T47D (cell line): ENCODE results near the gene UPF1.

Source experiments
- DNase-seq, 2 experiments: peaks; one replicate each; pipeline versions ENCODE4 v3.0.0 to v3.0.0-alpha.2; 2011 to 2012; ENCODE audit warnings: low read depth in 1 of 2, low spot score in 1 of 2
- JUND ChIP-seq: IDR thresholded peaks from 2 replicates; pipeline ENCODE4 v1.6.1; 2012; ENCODE audit warnings: low read depth
- in situ Hi-C: cut with HindIII; loops from 2 replicates; pipeline ENCODE4 v1.10.0; 2016; ENCODE audit warnings: low sequenced_read_pairs, low pct_unique_long_range_greater_than_20kb

UPF1 gene

GRCh38 chr19:18881491-18881890 lies 49.7 kb downstream of the UPF1 start:
- no peak for TF ChIP-seq JUND
- in situ Hi-C loops = no loop called here
- no peak for DNase-seq

DNA sequence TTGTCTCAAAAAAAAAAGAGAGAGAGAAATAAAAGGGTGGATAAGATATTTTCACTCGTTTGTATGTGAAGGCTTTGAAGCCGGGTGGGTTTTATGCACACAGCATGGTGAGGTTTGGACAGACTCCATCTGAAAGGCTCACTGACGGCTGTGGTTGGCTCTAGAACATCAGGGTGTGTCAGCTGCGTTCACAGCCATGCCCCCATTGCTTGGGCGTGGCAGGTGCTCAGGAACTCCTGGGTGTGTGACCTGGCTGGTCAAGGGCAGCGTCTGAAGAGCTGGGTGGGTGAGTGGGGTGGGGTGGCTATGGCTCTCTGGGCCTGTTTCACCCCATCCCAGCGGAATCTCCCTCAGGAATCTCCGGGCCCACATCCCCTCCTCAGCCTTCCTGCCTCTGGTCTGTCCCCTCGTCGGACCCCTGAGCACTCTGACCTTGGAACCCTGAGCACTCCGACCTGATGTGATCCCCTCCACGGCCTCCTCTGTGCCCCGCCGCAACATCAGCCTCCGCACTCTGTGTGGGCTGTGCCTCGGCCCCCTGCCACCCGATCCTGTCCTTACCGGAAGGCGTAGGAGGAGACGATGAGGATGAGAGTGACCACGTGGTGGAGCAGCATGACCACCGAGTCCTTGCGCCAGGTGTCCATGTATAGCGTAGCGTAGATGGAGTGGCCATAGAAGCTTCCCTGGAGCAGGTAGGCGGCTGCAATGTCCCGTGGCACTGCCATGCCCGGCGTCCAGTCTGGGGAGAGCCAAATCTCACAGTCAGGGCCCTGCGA lies 52.0 kb downstream of the UPF1 start:
- in situ Hi-C loops = no loop called here
- no peak for TF ChIP-seq JUND
- no peak for DNase-seq

DNA sequence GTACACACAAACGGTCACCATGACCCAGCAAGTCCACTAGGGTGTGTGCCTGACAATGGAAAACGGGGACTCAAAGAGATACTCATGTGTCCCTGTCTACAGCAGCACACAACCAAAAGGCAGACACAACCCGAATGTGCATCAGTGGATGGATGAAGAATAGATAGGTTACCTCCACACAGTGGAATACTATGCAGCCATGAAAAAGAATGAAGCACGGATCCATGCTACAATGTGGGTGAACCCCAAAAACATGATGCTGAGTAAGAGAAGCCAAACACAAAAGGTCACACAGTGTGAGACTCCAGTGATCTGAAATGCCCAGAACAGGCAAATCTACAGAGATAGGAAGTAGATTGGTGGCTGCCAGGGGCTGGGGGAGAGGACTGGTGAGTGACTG lies 55.2 kb downstream of the UPF1 start:
- no peak for TF ChIP-seq JUND
- in situ Hi-C loops = no loop called here
- peak in 1 of 2 experiments; percentile 29 for DNase-seq

DNA sequence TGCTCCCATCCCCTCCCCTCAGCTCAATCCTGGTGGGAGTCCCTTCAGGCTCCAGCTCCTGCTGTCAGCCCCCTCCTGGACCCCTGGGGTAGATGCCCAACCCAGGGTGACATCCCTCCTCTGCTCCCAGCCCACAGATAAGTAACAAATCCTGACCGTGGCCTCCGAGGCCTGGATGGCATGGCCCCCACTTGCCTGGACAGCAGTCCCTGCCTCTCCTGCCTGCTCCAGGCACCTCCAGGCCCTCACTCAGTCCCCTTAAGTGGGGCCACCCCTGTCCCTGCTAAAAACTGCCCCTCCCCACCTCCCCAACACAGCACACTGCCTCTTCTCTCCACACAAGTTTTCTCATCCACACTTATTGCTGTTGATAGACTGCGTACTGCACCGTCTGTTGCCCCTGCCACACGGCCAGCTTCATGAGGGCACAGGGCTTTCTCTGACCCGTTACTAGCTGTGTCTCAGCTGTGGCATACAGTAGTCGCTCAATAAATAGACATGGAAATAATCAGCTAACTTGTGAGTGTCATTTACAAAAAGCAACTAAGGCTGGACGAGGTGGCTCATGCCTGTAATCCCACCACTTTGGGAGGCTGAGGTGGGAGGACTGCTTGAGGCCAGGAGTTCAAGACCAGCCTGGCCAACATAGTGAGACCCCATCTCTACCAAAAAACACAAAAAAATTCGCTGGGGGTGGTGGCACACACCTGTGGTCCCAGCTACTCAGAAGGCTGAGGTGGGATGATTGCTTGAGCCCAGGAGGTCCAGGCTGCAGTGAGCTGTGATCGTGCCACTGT lies 58.4 kb downstream of the UPF1 start:
- in situ Hi-C loops = no loop called here
- DNase-seq = no peak
- TF ChIP-seq JUND = no peak

DNA sequence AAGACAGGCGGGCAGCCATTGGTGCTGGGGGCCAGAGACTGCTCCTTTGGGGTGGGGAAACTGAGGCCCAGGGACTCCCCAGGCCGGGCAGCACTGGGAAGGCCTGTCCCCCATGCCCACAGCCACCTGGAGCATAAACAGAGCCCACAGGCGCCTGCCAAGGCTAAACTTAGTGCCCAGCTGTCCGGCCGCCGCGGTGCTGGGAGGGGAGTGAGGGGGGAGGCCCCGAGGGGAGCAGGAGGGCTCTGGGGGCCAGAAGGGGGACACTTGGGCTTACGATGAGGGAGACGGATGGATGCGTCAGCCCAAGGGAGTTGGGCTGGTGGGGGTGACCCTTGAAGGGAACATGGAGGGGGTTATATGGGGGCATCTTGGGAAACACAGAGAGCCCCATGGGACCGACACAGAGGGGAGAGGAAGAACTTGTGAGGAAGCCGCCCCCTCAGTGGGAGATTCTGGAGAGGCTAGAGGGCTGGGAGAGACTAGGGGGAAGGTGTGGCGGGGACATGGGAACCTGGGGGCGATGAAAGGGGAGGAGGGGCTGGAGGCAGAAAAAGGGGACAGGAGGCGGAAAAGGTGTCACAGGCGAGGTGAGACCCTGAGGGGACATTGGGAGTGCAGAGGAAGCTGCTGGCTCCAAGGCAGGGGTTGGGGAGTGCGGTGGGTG lies 62.0 kb downstream of the UPF1 start:
- no peak for TF ChIP-seq JUND
- DNase-seq = no peak
- in situ Hi-C loops = no loop called here

- no peak for DNase-seq
- in situ Hi-C loops = no loop called here
- no peak for TF ChIP-seq JUND
These were observed 62.7 kb downstream of the UPF1 start for GRCh38 chr19:18894254-18895037.

DNA sequence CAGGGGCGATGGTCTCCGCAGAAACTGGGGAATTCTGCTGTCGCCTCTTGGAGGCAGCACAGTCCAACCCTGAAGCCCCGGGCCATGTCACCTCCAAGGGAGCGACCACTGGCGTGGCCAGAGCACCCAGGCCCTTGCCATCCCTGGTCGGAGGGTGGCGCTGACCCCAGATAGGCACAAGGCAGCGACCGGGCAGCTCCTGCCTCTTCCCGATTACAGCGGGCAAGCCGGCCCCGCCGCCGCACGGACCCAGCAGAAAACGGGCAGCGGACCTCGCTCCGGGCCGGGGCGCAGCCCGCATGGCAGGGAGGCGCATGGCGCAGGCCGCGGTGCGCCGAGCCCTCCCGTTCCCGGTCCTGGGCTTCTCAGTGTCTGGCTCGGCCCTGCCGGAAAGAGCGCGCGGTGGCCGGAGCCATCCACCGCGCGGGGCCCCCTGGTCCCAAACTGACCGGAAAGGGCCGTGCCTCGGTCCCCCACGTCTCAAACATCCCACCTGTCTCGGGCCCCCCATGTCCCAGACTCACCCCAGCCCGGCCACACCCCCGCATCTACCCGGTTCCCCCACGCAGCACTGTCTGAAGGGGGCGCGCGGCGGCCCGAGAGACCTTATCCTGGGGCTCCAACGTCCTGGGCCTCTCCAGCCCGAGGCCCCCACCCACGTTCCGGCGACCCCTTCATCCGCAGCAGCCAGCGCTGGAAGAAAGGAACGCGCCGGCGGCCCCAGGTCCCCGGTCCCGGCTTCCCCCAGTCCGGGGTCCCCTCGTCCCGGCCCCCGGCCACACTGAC lies 63.5 kb downstream of the UPF1 start:
- in situ Hi-C loops = no loop called here
- no peak for TF ChIP-seq JUND
- peak; percentile 54 to 71 for DNase-seq

DNA sequence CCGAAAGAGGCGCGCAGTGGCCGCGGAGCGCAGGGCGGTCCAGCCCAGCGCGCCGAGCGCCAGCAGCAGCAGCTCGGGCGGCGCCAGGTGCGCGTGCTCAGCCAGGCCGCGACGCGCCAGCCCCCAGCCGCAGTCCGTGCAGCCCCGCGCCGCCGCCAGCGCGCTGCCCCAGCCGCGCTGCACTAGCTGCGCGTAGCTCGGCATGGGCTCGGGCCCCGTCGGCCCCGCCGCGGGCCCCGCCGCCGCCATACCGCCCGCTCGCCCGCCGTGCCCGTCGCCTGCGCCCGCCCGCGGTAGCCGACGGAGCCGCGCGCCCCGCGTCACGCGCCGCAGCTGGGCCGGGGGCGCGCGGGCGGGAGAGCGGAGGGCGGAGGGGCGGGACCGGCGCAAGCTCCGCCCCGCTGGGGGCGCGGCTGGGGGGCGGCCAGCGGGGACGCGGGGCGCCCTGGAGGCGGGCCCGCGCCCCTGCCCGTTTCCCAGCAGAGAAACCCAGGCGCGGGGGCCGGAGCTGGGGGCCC lies 64.1 kb downstream of the UPF1 start, which contains the start of gene CERS1:
CERS1 (minus strand) TSS at position 335 of the 518 bp plus-strand sequence; CDS start at position 249, 86 bp downstream.
- in situ Hi-C loops = no loop called here
- TF ChIP-seq JUND = no peak
- DNase-seq = peak in 1 of 2 experiments; percentile 69

DNA sequence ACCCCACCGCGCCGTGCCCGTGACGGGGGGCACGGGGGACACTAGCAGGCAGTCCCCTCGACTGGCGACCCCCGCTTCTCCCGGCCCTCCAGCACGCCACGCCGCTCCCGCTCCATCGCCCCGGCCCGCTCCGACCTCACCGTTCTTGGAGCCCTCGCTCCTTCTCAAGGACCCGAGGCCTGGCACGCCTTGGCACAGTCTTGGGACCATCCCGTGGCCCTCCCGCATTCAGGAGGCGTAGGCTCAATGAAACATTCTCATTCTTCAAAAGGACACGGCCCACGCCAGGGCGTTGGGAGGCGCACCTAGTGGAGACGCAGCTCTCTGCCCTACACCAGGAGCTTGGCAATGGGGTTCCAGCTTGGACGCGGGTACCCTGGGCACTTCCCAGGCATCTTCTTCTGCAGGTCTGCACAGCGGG lies 64.7 kb downstream of the UPF1 start:
- no peak for TF ChIP-seq JUND
- DNase-seq = no peak
- in situ Hi-C loops = no loop called here

DNA sequence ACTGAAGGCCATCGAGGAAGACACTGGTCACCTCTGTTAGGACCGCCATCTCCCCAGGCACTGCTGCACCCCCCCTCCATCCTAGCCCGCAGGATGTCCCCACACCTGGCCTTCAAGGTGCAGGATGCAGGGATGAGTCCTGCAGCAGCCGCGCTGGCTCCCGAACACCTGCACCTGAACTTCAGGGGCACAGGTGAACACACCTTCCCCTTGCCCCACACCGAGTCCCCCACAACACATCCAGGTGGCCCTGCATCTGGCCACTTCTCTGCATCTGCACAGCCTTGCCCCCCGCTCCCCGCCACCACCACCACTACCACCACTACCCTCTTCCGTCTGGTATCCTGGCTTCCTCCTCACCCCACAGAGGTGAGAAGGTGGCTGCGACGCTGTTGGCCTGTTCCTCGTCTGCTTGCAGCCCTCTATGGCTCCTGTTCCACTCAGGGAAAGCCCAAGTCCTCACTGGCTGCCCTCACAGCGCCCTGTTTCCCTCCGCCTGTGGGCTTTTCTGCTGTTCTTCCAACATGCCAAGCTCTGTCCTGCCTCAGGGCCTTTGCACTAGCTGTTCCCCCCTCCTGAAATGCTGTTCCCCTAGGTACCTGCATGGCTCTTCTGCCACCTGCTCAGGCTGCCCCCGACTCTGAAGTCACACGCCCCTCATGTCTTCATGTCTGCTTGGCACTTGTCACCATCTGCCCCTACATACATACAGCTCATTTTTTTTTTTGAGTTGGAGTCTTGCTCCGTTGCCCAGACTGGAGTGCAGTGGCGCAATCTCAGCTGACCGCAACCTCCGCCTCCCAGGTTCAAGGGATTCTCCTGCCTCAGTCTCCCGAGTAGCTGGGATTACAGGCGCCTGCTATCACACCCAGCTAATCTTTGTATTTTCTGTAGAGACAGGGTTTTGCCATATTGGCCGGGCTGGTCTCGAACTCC lies 65.6 kb downstream of the UPF1 start:
- no peak for DNase-seq
- in situ Hi-C loops = no loop called here
- TF ChIP-seq JUND = no peak
